H1 (cell line): ENCODE measurements around the gene CHST11. TPM values are rescaled to one million over a fixed set of nuclear protein-coding genes. Genes with fewer than 3 reads are reported as not detected.

Experiments used
- ASH2L ChIP-seq: fragments of 200-600, 300-600 bp; sonication (generic); IDR thresholded peaks from one replicate; pipeline ENCODE4 v1.7.1; 2017; ENCODE audit warnings: low read length
- ATF3 ChIP-seq: IDR thresholded peaks from 2 replicates; pipeline ENCODE4 v1.6.1; 2011; ENCODE audit warnings: low read depth, mild to moderate bottlenecking, low read length; ENCODE audit not compliant: insufficient read depth
- CHD7 ChIP-seq: fragments of 300-600 bp; sonication (generic); IDR thresholded peaks from 2 replicates; pipeline ENCODE4 v1.7.1; 2012; ENCODE audit warnings: low read length, moderate library complexity, mild to moderate bottlenecking, inconsistent platforms; ENCODE audit not compliant: insufficient replicate concordance
- KDM5A ChIP-seq: fragments of 200-600 bp; IDR thresholded peaks from 2 replicates; pipeline ENCODE4 v1.7.1; 2012; ENCODE audit warnings: mild to moderate bottlenecking, low read length, inconsistent platforms, mixed read lengths
- MAX ChIP-seq: IDR thresholded peaks from 2 replicates; pipeline ENCODE4 v1.6.1; 2012; ENCODE audit warnings: inconsistent platforms
- RXRA ChIP-seq: IDR thresholded peaks from 2 replicates; pipeline ENCODE4 v1.6.1; 2011; ENCODE audit warnings: low read depth, mild to moderate bottlenecking, low read length, moderate library complexity; ENCODE audit not compliant: insufficient read depth
- SP2 ChIP-seq: IDR thresholded peaks from 2 replicates; pipeline ENCODE4 v1.6.1; 2012; ENCODE audit warnings: mild to moderate bottlenecking, low read length, inconsistent platforms
- polyA plus RNA-seq, 7 experiments: library from polyadenylated mRNA; depleted of rRNA in 3 of 7; stranded (reverse) in 5 of 7; unstranded in 2 of 7; fragments of >200 nt in 5 of 7; fragments of 200-250 nt in 2 of 7; gene quantifications; 1 replicate in 5 of 7; 2 replicates in 1 of 7; 4 replicates in 1 of 7; pipeline versions ENCODE4 v1.2.1 to v1.2.3, GENCODE V29; 2011 to 2013; ENCODE audit warnings: missing spikeins in 2 of 7, mixed read lengths in 2 of 7
- total RNA-seq: library from RNA; stranded (reverse); fragmentation: NEBNext Ultra II Directional; extraction: Animal tissue kit (Norgen Biotek cat#: 25700); gene quantifications from 2 replicates; pipeline ENCODE4 v1.2.1, GENCODE V29; 2021

CHST11 gene
- total and polyA plus RNA-seq, 2 of the 8 experiments (the other 6 are each of a cell fraction or from before 2014, with no cell fraction given) = 14.4 to 20.8 TPM

- TF ChIP-seq CHD7 = no peak
- no peak for TF ChIP-seq KDM5A
- no peak for TF ChIP-seq MAX
- no peak for TF ChIP-seq SP2
- no peak for TF ChIP-seq ASH2L
- no peak for TF ChIP-seq RXRA
- TF ChIP-seq ATF3 = no peak
- TF ChIP-seq, all 59 proteins: peak for 0
Observed at GRCh38 chr12:104576980-104577580, 120.3 kb downstream of the CHST11 start (continued).
